ENCODE data around the gene RBP3.

The RBP3 gene

DNA sequence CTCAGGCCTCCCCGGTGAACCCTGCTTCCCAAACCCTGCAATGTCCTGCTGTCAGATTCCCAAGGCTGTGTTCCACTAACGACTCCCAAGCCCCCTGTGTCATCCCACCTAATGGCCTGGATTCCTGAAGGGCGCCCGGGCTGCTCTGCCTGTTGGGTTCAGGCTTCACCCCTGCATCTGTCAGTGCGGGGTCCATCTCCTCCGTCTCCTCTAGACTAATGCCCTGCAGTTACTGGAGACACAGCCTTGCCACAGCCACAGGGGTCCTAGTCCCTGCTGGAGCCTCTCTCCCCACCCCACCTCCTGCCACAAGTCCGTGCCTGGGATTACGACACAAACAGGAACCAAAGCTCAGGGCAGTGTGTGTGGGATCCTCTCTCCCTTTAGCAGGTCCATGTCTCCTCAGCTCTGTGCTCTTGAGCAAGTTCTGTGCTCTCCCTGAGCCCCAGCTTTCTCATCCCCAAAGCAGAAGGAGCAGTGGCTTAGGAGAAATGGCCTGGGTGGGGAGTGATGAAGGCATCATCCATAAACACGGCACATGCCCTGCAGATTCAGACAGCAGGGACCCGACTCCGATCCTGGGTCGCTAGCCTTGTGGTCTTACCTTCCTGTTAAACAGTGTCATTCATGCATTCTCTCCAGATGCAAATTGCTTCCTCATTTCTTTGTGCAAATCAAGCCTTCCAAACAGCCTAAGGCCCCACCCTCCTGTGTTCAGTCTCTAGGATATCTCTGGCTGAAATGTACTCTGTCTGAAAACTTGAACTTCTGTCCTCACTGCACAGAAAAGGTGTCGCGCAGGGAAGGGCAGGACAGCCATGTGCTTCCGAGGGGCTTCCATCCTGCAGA, 8.2 kb upstream of the RBP3 start (continued):
- TF ChIP-seq, protein P1, sequence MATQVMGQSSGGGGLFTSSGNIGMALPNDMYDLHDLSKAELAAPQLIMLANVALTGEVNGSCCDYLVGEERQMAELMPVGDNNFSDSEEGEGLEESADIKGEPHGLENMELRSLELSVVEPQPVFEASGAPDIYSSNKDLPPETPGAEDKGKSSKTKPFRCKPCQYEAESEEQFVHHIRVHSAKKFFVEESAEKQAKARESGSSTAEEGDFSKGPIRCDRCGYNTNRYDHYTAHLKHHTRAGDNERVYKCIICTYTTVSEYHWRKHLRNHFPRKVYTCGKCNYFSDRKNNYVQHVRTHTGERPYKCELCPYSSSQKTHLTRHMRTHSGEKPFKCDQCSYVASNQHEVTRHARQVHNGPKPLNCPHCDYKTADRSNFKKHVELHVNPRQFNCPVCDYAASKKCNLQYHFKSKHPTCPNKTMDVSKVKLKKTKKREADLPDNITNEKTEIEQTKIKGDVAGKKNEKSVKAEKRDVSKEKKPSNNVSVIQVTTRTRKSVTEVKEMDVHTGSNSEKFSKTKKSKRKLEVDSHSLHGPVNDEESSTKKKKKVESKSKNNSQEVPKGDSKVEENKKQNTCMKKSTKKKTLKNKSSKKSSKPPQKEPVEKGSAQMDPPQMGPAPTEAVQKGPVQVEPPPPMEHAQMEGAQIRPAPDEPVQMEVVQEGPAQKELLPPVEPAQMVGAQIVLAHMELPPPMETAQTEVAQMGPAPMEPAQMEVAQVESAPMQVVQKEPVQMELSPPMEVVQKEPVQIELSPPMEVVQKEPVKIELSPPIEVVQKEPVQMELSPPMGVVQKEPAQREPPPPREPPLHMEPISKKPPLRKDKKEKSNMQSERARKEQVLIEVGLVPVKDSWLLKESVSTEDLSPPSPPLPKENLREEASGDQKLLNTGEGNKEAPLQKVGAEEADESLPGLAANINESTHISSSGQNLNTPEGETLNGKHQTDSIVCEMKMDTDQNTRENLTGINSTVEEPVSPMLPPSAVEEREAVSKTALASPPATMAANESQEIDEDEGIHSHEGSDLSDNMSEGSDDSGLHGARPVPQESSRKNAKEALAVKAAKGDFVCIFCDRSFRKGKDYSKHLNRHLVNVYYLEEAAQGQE (tag by site-specific recombination; IDR thresholded peaks at IDR 0.05) = no peak
- no peak for TF ChIP-seq ZNF785 (tag by site-specific recombination; IDR thresholded peaks at IDR 0.05)
- no peak for TF ChIP-seq MZF1 (tag by site-specific recombination; IDR thresholded peaks at IDR 0.05; ENCODE audit: borderline replicate concordance)
- TF ChIP-seq ZNF10 (tag by site-specific recombination; IDR thresholded peaks at IDR 0.05) = no peak
- TF ChIP-seq ZNF791 (tag by site-specific recombination; IDR thresholded peaks at IDR 0.05) = no peak

DNA sequence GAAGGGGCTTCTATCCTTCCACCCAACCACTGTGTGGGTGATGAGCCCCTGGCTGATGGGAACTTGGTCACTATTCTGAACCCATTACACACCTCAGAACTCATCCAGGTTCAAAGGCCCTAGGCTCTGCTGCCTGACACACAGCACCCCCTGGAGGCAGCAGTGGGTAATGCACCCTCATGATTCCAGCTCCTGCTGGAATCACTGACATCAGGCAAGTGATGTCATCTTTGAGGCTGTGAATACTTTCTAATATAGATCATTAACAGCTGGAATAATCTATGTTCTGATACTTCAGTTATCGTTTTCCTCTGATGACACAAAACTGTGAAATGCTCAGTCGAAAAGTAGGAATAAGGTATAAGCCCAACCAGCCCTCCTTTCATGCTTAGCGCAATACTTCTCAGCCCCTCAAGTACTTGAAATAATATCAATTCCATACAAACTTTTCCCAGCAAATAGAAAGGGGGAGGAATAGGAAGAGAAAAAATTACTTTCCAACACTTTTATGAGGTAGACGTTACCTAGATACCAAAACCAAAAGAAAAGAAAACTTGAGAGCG, 7.5 kb upstream of the RBP3 start:
- H3K36me3 ChIP-seq (ENCODE audit: control insufficient read depth in 2 of 2, insufficient read depth in 1 of 2, low read length in 2 of 2) = no peaks in the 10 kb centered on the region
- no peak overlapping the region for H3K4me3 ChIP-seq (ENCODE audit: low read depth, low read length)
- no peaks in the 10 kb centered on the region for H3K4me1 ChIP-seq (ENCODE audit: control insufficient read depth, insufficient read depth, low read length)
- no peaks in the 10 kb centered on the region for H3K9me3 ChIP-seq (ENCODE audit: control insufficient read depth, insufficient read depth, low read depth, low read length)
- CTCF ChIA-PET = interaction anchor here (0.6 to 2.3 kb wide), 19 partner anchors 9 to 347 kb away, joined by 3 to 16 read pairs (median 4); no protein-coding TSS in a partner anchor
- no peak overlapping the region for H3K27ac ChIP-seq (ENCODE audit: extremely low read depth, low read depth, low read length)
- POLR2A ChIA-PET = no interaction called here
- TF ChIP-seq ZNF221 (tag by site-specific recombination; IDR thresholded peaks at IDR 0.05; ENCODE audit: borderline replicate concordance) (no peak), ZNF596 (tag by site-specific recombination; IDR thresholded peaks at IDR 0.05) (no peak), ZNF341 (tag by site-specific recombination; IDR thresholded peaks at IDR 0.05; ENCODE audit: low read depth) (no peak), HOXC10 (CRISPR knock-in tag; IDR thresholded peaks at IDR 0.05) (no peak), ZNF768 (tag by site-specific recombination; IDR thresholded peaks at IDR 0.05) (no peak), ZNF184 (tag by site-specific recombination; IDR thresholded peaks at IDR 0.05) (no peak), GLI2 (tag by site-specific recombination; IDR thresholded peaks at IDR 0.05; ENCODE audit: borderline replicate concordance, low read depth) (no peak), ZNF621 (tag by site-specific recombination; IDR thresholded peaks at IDR 0.05) (no peak), ZNF629 (tag by site-specific recombination; IDR thresholded peaks at IDR 0.05) (peak; percentile 64), ZNF174 (tag by site-specific recombination; IDR thresholded peaks at IDR 0.05) (no peak), ZNF16 (tag by site-specific recombination; IDR thresholded peaks at IDR 0.05; ENCODE audit: low read depth) (no peak), ZNF214 (tag by site-specific recombination; IDR thresholded peaks at IDR 0.05; ENCODE audit: borderline replicate concordance) (no peak), ZNF202 (tag by site-specific recombination; IDR thresholded peaks at IDR 0.05; ENCODE audit: borderline replicate concordance) (no peak), ZNF624 (tag by site-specific recombination; IDR thresholded peaks at IDR 0.05) (no peak), RBAK (tag by site-specific recombination; IDR thresholded peaks at IDR 0.05) (no peak), ZNF133 (tag by site-specific recombination; IDR thresholded peaks at IDR 0.05) (no peak), ZNF48 (tag by site-specific recombination; IDR thresholded peaks at IDR 0.05) (no peak), ZNF239 (tag by site-specific recombination; IDR thresholded peaks at IDR 0.05) (no peak)
- TF ChIP-seq, protein P2, sequence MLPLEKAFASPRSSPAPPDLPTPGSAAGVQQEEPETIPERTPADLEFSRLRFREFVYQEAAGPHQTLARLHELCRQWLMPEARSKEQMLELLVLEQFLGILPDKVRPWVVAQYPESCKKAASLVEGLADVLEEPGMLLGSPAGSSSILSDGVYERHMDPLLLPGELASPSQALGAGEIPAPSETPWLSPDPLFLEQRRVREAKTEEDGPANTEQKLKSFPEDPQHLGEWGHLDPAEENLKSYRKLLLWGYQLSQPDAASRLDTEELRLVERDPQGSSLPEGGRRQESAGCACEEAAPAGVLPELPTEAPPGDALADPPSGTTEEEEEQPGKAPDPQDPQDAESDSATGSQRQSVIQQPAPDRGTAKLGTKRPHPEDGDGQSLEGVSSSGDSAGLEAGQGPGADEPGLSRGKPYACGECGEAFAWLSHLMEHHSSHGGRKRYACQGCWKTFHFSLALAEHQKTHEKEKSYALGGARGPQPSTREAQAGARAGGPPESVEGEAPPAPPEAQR (tag by site-specific recombination; IDR thresholded peaks at IDR 0.05) = no peak
- TF ChIP-seq, protein P3, sequence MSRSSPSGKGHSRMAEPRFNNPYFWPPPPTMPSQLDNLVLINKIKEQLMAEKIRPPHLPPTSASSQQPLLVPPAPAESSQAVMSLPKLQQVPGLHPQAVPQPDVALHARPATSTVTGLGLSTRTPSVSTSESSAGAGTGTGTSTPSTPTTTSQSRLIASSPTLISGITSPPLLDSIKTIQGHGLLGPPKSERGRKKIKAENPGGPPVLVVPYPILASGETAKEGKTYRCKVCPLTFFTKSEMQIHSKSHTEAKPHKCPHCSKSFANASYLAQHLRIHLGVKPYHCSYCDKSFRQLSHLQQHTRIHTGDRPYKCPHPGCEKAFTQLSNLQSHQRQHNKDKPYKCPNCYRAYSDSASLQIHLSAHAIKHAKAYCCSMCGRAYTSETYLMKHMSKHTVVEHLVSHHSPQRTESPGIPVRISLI (tag by site-specific recombination; IDR thresholded peaks at IDR 0.05) = no peak
- TF ChIP-seq, protein P4, sequence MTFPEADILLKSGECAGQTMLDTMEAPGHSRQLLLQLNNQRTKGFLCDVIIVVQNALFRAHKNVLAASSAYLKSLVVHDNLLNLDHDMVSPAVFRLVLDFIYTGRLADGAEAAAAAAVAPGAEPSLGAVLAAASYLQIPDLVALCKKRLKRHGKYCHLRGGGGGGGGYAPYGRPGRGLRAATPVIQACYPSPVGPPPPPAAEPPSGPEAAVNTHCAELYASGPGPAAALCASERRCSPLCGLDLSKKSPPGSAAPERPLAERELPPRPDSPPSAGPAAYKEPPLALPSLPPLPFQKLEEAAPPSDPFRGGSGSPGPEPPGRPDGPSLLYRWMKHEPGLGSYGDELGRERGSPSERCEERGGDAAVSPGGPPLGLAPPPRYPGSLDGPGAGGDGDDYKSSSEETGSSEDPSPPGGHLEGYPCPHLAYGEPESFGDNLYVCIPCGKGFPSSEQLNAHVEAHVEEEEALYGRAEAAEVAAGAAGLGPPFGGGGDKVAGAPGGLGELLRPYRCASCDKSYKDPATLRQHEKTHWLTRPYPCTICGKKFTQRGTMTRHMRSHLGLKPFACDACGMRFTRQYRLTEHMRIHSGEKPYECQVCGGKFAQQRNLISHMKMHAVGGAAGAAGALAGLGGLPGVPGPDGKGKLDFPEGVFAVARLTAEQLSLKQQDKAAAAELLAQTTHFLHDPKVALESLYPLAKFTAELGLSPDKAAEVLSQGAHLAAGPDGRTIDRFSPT (tag by site-specific recombination; IDR thresholded peaks at IDR 0.05) = no peak
- TF ChIP-seq, protein P5, sequence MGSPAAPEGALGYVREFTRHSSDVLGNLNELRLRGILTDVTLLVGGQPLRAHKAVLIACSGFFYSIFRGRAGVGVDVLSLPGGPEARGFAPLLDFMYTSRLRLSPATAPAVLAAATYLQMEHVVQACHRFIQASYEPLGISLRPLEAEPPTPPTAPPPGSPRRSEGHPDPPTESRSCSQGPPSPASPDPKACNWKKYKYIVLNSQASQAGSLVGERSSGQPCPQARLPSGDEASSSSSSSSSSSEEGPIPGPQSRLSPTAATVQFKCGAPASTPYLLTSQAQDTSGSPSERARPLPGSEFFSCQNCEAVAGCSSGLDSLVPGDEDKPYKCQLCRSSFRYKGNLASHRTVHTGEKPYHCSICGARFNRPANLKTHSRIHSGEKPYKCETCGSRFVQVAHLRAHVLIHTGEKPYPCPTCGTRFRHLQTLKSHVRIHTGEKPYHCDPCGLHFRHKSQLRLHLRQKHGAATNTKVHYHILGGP (tag by site-specific recombination; IDR thresholded peaks at IDR 0.05) = no peak

Data from HEK293 (cell line).